ENCODE results near the gene TMCC2.

DNA sequence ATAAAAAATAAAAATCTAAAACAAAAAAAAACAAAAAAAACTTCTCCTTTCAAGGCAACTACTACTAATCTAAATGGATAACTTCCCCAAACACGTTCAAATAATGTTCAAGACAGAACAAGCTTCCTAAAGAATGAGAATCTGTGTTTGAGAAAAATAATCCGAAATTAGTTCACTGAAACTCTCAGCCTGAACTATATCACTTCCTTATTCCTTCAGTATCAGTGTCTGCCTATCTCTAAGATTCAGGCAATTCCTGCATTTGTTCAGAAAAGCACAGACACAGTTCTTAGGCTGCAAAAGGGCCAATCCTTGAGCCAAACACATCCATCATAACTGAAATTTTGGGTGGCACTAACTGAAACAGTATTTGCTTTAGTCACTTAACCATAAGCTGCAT, 38.6 kb upstream of the TMCC2 start:
- no peak for TF ChIP-seq POLR2AphosphoS5 (IDR thresholded peaks at IDR 0.05; ENCODE audit: low read depth, low read length)
- TF ChIP-seq FOSL1 (IDR thresholded peaks at IDR 0.05; ENCODE audit: insufficient read depth, low read depth, low read length) = no peak
- no peak for TF ChIP-seq SP1 (IDR thresholded peaks at IDR 0.05; ENCODE audit: low read depth, low read length)
- no peak for TF ChIP-seq CTCF (IDR thresholded peaks at IDR 0.05; ENCODE audit: control extremely low read depth in 1 of 3, insufficient read depth in 1 of 3, low read depth in 1 of 3, low read length in 3 of 3)
- no peak for TF ChIP-seq HDAC6 (IDR thresholded peaks at IDR 0.05; ENCODE audit: low read depth, low read length)
- TF ChIP-seq PHF8 (conservative IDR thresholded peaks at IDR 0.05; ENCODE audit: low read depth, low read length) = no peak
- no peak for TF ChIP-seq YY1 (IDR thresholded peaks at IDR 0.05; ENCODE audit: low read depth, low read length)
- no peak for TF ChIP-seq MAFK (IDR thresholded peaks at IDR 0.05; ENCODE audit: low read depth, low read length)
- no peak for TF ChIP-seq RAD21 (IDR thresholded peaks at IDR 0.05 in 1 of 2, conservative IDR thresholded peaks at IDR 0.05 in 1 of 2; ENCODE audit: low read depth in 2 of 2, low read length in 2 of 2)

Measured in H1 (cell line).